Brain microvascular endothelial cell (primary cell): ENCODE measurements around the gene CD2AP.

Source experiments
- DNase-seq: peaks from one replicate; pipeline ENCODE4 v3.0.0-alpha.2; 2020
- H3K27ac ChIP-seq: fragments of 250-450 bp; sonication (Bioruptor Pico); 2 replicates; pipeline ENCODE4 v1.5.1; 2020; ENCODE audit warnings: mild to moderate bottlenecking, moderate library complexity
- H3K27me3 ChIP-seq: fragments of 250-450 bp; sonication (Bioruptor Pico); replicated peaks from 2 replicates; pipeline ENCODE4 v1.5.1; 2020; ENCODE audit warnings: mild to moderate bottlenecking
- H3K36me3 ChIP-seq: fragments of 250-450 bp; sonication (Bioruptor Pico); replicated peaks from 2 replicates; pipeline ENCODE4 v1.5.1; 2020; ENCODE audit warnings: mild to moderate bottlenecking
- H3K4me3 ChIP-seq: 2 replicates; pipeline ENCODE4 v1.5.1; 2011; ENCODE audit warnings: low read depth, mild to moderate bottlenecking, control low read depth, low read length, moderate library complexity
- CTCF ChIP-seq: IDR thresholded peaks from 2 replicates; pipeline ENCODE4 v1.5.1; 2011; ENCODE audit warnings: low read depth, mild to moderate bottlenecking, moderate library complexity, low read length, control low read depth, inconsistent platforms; ENCODE audit errors: missing control alignments
- in situ Hi-C: cut with HindIII; loops from 2 replicates; pipeline ENCODE4 v1.10.0; 2017; ENCODE audit warnings: low sequenced_read_pairs, low pct_ligation_motif_present

The CD2AP gene

GRCh38 chr6:47567586-47567985 is 90.0 kb downstream of the CD2AP start:
- Histone ChIP-seq H3K27ac (no peak overlapping the region), H3K27me3 (no peaks in the 10 kb centered on the region), H3K4me3 (no peak overlapping the region), H3K36me3 (no peaks in the 10 kb centered on the region)
- TF ChIP-seq CTCF: no peak
- in situ Hi-C loops: no loop called here
- no peak for DNase-seq

GRCh38 chr6:47571488-47571887 is 93.9 kb downstream of the CD2AP start:
- H3K4me3 ChIP-seq: no peak overlapping the region
- DNase-seq: no peak
- no peak overlapping the region for H3K27ac ChIP-seq
- in situ Hi-C loops: no loop called here
- H3K36me3 ChIP-seq: no peaks in the 10 kb centered on the region
- H3K27me3 ChIP-seq: no peaks in the 10 kb centered on the region
- TF ChIP-seq CTCF: no peak

GRCh38 chr6:47573109-47573508 is 95.5 kb downstream of the CD2AP start:
- in situ Hi-C loops: no loop called here
- no peak overlapping the region for H3K4me3 ChIP-seq
- H3K27me3 ChIP-seq: no peaks in the 10 kb centered on the region
- TF ChIP-seq CTCF: no peak
- no peaks in the 10 kb centered on the region for H3K36me3 ChIP-seq
- H3K27ac ChIP-seq: no peak overlapping the region
- no peak for DNase-seq

- no peak for DNase-seq
- Histone ChIP-seq H3K36me3 (peaks cover 1% of the 10 kb centered on the region), H3K27me3 (no peaks in the 10 kb centered on the region), H3K4me3 (no peak overlapping the region), H3K27ac (no peak overlapping the region)
- in situ Hi-C loops: no loop called here
- TF ChIP-seq CTCF: no peak
These were observed 97.2 kb downstream of the CD2AP start for GRCh38 chr6:47574789-47575188.

- peaks cover 4% of the 10 kb centered on the region for H3K36me3 ChIP-seq
- H3K27ac ChIP-seq: no peak overlapping the region
- in situ Hi-C loops: no loop called here
These were observed 101.5 kb downstream of the CD2AP start for GRCh38 chr6:47579040-47579439.

More at GRCh38 chr6:47579040-47579439, 101.5 kb downstream of the CD2AP start:
- H3K4me3 ChIP-seq: no peak overlapping the region
- H3K27me3 ChIP-seq: no peaks in the 10 kb centered on the region
- TF ChIP-seq CTCF: no peak
- no peak for DNase-seq
